COLO829 (cell line): ENCODE results near the gene UNC45A.
A peak's percentile ranks its signal among the peaks of the same experiment; 100 is the strongest.
"Not testable (repeated sequence)": the region's sequence is repeated elsewhere in the genome, so short reads cannot be mapped to it uniquely, and the experiment has no call there.

Experiments used
- DNase-seq: peaks from one replicate; pipeline ENCODE4 v3.0.0; 2012; ENCODE audit warnings: low spot score

UNC45A gene

GRCh38 chr15:90918034-90918788 is 16.9 kb upstream of the UNC45A start:
- no peak for DNase-seq

GRCh38 chr15:90918835-90919234 is 16.2 kb upstream of the UNC45A start:
- no peak for DNase-seq

GRCh38 chr15:90921887-90922286 is 13.2 kb upstream of the UNC45A start:
- DNase-seq, result no peak

GRCh38 chr15:90922712-90923322 is 12.3 kb upstream of the UNC45A start:
- DNase-seq, result not testable (repeated sequence)

- no peak for DNase-seq
Measured at GRCh38 chr15:90924375-90924774, 10.7 kb upstream of the UNC45A start.

- not testable (repeated sequence) for DNase-seq
Measured at GRCh38 chr15:90926766-90927165, 8.3 kb upstream of the UNC45A start.

GRCh38 chr15:90928106-90928505 is 7.0 kb upstream of the UNC45A start:
- not testable (repeated sequence) for DNase-seq

- no peak for DNase-seq
Measured at GRCh38 chr15:90929246-90930019, 5.7 kb upstream of the UNC45A start.

- no peak for DNase-seq
Measured at GRCh38 chr15:90930861-90931574, 4.1 kb upstream of the UNC45A start.

GRCh38 chr15:90931575-90931827 is 3.6 kb upstream of the UNC45A start:
- DNase-seq, result no peak

GRCh38 chr15:90931828-90932659 is 3.0 kb upstream of the UNC45A start, which contains the start of gene HDDC3:
Gene HDDC3 (minus strand): TSS chr15:90932549. CDS start chr15:90932540, 9 bp downstream.
- DNase-seq, result peak; percentile 95

GRCh38 chr15:90932660-90932991 is 2.5 kb upstream of the UNC45A start:
- no peak for DNase-seq

GRCh38 chr15:90933301-90933700 is 1.8 kb upstream of the UNC45A start:
- DNase-seq, result no peak

GRCh38 chr15:90934256-90934948 is 683 bp upstream of the UNC45A start:
- DNase-seq, result peak; percentile 95

GRCh38 chr15:90936823-90937222 is 1.7 kb downstream of the UNC45A start:
- DNase-seq, result no peak

GRCh38 chr15:90938261-90938660 is 3.2 kb downstream of the UNC45A start:
- no peak for DNase-seq

- DNase-seq, result no peak
Measured at GRCh38 chr15:90939756-90940155, 4.7 kb downstream of the UNC45A start.

- no peak for DNase-seq
Measured at GRCh38 chr15:90941038-90941437, 6.0 kb downstream of the UNC45A start.

- DNase-seq, result no peak
Measured at GRCh38 chr15:90942354-90943120, 7.5 kb downstream of the UNC45A start.

GRCh38 chr15:90945091-90945490 is 10.0 kb downstream of the UNC45A start:
- DNase-seq, result no peak
